LNCAP (cell line): ENCODE measurements around the gene HACD3.

Experiments
- CTCF ChIP-seq: fragments of 450-650 bp; IDR thresholded peaks from 2 replicates; pipeline ENCODE4 v1.5.1; 2017; ENCODE audit warnings: mild to moderate bottlenecking

Gene HACD3

GRCh38 chr15:65553691-65554090, 23.4 kb downstream of the HACD3 start:
- no peak for TF ChIP-seq CTCF

GRCh38 chr15:65556622-65557021, 26.4 kb downstream of the HACD3 start:
- TF ChIP-seq CTCF = no peak

- TF ChIP-seq CTCF = no peak
Observed at GRCh38 chr15:65558336-65558735, 28.1 kb downstream of the HACD3 start.

GRCh38 chr15:65558997-65559760, 28.9 kb downstream of the HACD3 start:
- TF ChIP-seq CTCF = no peak

GRCh38 chr15:65559941-65560340, 29.7 kb downstream of the HACD3 start:
- no peak for TF ChIP-seq CTCF

GRCh38 chr15:65561934-65562333, 31.7 kb downstream of the HACD3 start:
- no peak for TF ChIP-seq CTCF

- no peak for TF ChIP-seq CTCF
Observed at GRCh38 chr15:65569728-65570127, 39.5 kb downstream of the HACD3 start.

GRCh38 chr15:65571971-65572370, 41.7 kb downstream of the HACD3 start:
- TF ChIP-seq CTCF = no peak
